ENCODE results near the gene VPS13C.

VPS13C gene

GRCh38 chr15:61890106-61890505, 170.1 kb downstream of the VPS13C start:
- CTCF ChIA-PET: no interaction called here
- TF ChIP-seq CTCF (IDR thresholded peaks at IDR 0.05; ENCODE audit: control extremely low read depth, extremely low read depth, low read depth, missing control alignments): no peak

GRCh38 chr15:61889706-61890105, 170.5 kb downstream of the VPS13C start:
- DNase-seq (ENCODE audit: extremely low spot score): no peak
- POLR2A ChIA-PET: no interaction called here
- CTCF ChIA-PET: no interaction called here
- TF ChIP-seq CTCF (IDR thresholded peaks at IDR 0.05; ENCODE audit: control extremely low read depth, extremely low read depth, low read depth, missing control alignments): no peak

More at GRCh38 chr15:61890106-61890505, 170.1 kb downstream of the VPS13C start:
- POLR2A ChIA-PET: no interaction called here
- DNase-seq (ENCODE audit: extremely low spot score): no peak

DNA sequence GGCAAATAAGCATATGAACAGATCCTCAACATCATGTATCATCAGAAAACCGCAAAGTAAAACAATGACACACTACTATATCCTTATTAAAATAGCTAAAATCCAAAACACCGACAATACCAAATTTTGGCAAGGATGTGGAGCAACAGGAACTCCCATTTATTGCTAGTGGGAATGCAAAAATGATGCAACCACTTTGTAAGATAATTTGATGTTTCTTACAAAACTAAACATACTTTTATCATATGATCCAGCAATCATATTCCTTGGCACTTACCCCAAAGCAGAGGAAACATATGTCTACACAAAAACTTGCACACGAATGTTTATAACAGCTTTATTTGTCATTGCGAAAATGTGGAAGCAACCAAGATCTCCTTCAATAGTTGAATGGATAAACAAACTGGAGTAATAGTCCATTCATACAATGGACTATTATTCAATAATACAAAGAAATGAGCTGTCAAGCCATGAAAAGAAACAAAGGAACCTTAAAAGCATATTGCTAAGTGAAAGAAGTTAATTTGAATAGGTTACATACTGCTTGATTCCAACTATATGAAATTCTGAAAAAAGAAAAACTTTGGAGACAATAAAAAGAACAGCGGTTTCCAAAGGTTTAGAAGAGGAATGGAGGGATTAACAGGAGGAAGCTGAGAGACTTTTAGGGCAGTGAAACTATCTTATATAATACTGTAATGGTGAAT, 172.0 kb downstream of the VPS13C start:
- ChIA-PET POLR2A (no interaction called here), CTCF (no interaction called here)
- DNase-seq (ENCODE audit: extremely low spot score): no peak
- TF ChIP-seq CTCF (IDR thresholded peaks at IDR 0.05; ENCODE audit: control extremely low read depth, extremely low read depth, low read depth, missing control alignments): no peak

GRCh38 chr15:61880084-61880483, 180.2 kb downstream of the VPS13C start:
- ChIA-PET CTCF (no interaction called here), POLR2A (no interaction called here)
- DNase-seq (ENCODE audit: extremely low spot score): no peak
- no peak for TF ChIP-seq CTCF (IDR thresholded peaks at IDR 0.05; ENCODE audit: control extremely low read depth, extremely low read depth, low read depth, missing control alignments)

GRCh38 chr15:61879219-61879618, 181.0 kb downstream of the VPS13C start:
- ChIA-PET POLR2A (no interaction called here), CTCF (interaction anchor here (1.0 to 1.3 kb wide), 2 partner anchors 10 to 45 kb away, joined by 3 read pairs; no protein-coding TSS in a partner anchor)
- TF ChIP-seq CTCF (IDR thresholded peaks at IDR 0.05; ENCODE audit: control extremely low read depth, extremely low read depth, low read depth, missing control alignments): no peak
- DNase-seq (ENCODE audit: extremely low spot score): no peak

GRCh38 chr15:61871926-61872522, 188.2 kb downstream of the VPS13C start:
- ChIA-PET CTCF (interaction anchor here (1.2 to 2.7 kb wide), 2 partner anchors 11 to 12 kb away, joined by 3 to 12 read pairs; no protein-coding TSS in a partner anchor), POLR2A (no interaction called here)
- peak; percentile 17 for DNase-seq (ENCODE audit: extremely low spot score)

More at GRCh38 chr15:61871926-61872522, 188.2 kb downstream of the VPS13C start:
- peak; percentile 25 for TF ChIP-seq CTCF (IDR thresholded peaks at IDR 0.05; ENCODE audit: control extremely low read depth, extremely low read depth, low read depth, missing control alignments)
